Measurements from ENCODE around the gene ACO1. TPM values are rescaled to one million over a fixed set of nuclear protein-coding genes. Genes with fewer than 3 reads are reported as not detected.

Gene ACO1
- total RNA-seq, 1 donor from 2014 or later: 19.4 TPM

DNA sequence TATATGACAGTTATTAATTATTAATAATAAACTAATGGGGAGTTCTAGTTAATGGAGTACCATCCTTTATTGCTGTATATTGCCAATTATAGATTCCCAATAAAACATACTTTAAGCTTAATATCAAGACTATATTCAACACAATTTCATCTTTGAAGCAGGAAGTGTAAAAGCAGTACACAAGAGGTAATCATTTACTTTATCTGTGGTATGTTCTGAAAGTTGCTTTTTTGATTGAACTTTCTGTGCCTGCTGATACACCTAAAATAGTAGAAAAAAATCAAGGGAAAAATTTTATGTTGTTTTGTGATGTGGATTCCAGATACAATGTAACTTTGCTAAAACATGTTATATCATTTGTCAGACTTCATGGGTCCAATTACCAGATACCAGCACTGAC, 58.0 kb downstream of the ACO1 start:
- H3K36me3 Mint-ChIP-seq (ENCODE audit: low read depth, unreplicated experiment): peaks cover 39% of the 10 kb centered on the region
- no peaks in the 10 kb centered on the region for H3K27me3 Mint-ChIP-seq (ENCODE audit: low read depth, unreplicated experiment)
- Histone ChIP-seq H3K4me2 (ENCODE audit: low read length) (no peak overlapping the region), H3K27me3 (ENCODE audit: insufficient read depth, low read length) (no peaks in the 10 kb centered on the region), H3K79me2 (ENCODE audit: insufficient read depth, low read length) (no peaks in the 10 kb centered on the region), H3K36me3 (ENCODE audit: insufficient read depth, low read length) (peaks cover 21% of the 10 kb centered on the region), H2AFZ (ENCODE audit: low read depth, low read length) (no peak overlapping the region), H3K9ac (ENCODE audit: low read length) (no peak overlapping the region), H3K4me3 (ENCODE audit: insufficient read depth, low read depth, low read length) (no peak overlapping the region), H3K27ac (ENCODE audit: low read depth, low read length) (no peak overlapping the region), H3K9me3 (ENCODE audit: insufficient read depth, low read depth, low read length) (no peaks in the 10 kb centered on the region), H3K4me1 (ENCODE audit: insufficient read depth, low read length) (no peaks in the 10 kb centered on the region), H4K20me1 (ENCODE audit: insufficient read depth, low read length) (no peaks in the 10 kb centered on the region)
- no peak overlapping the region for H3K4me3 Mint-ChIP-seq (ENCODE audit: unreplicated experiment)
- peak overlapping the region; percentile 58 for H3K27ac Mint-ChIP-seq (ENCODE audit: unreplicated experiment)
- peaks cover 9% of the 10 kb centered on the region for H3K4me1 Mint-ChIP-seq (ENCODE audit: low read depth, unreplicated experiment)
- DNase-seq (ENCODE audit: low read depth): no peak
- no peaks in the 10 kb centered on the region for H3K9me3 Mint-ChIP-seq (ENCODE audit: unreplicated experiment)
- TF ChIP-seq, protein P1, sequence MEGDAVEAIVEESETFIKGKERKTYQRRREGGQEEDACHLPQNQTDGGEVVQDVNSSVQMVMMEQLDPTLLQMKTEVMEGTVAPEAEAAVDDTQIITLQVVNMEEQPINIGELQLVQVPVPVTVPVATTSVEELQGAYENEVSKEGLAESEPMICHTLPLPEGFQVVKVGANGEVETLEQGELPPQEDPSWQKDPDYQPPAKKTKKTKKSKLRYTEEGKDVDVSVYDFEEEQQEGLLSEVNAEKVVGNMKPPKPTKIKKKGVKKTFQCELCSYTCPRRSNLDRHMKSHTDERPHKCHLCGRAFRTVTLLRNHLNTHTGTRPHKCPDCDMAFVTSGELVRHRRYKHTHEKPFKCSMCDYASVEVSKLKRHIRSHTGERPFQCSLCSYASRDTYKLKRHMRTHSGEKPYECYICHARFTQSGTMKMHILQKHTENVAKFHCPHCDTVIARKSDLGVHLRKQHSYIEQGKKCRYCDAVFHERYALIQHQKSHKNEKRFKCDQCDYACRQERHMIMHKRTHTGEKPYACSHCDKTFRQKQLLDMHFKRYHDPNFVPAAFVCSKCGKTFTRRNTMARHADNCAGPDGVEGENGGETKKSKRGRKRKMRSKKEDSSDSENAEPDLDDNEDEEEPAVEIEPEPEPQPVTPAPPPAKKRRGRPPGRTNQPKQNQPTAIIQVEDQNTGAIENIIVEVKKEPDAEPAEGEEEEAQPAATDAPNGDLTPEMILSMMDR (IDR thresholded peaks at IDR 0.05; ENCODE audit: insufficient read depth, low read depth, low read length): no peak
- no peak for TF ChIP-seq EZH2 (IDR thresholded peaks at IDR 0.05; ENCODE audit: insufficient read depth, low read length)
- no peak for FAIRE-seq

DNA sequence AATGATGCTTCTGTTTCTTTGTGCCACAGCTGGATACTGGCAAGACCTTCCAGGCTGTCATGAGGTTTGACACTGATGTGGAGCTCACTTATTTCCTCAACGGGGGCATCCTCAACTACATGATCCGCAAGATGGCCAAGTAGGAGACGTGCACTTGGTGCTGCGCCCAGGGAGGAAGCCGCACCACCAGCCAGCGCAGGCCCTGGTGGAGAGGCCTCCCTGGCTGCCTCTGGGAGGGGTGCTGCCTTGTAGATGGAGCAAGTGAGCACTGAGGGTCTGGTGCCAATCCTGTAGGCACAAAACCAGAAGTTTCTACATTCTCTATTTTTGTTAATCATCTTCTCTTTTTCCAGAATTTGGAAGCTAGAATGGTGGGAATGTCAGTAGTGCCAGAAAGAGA, 65.5 kb downstream of the ACO1 start:
- H3K9me3 ChIP-seq (ENCODE audit: insufficient read depth, low read depth, low read length): no peaks in the 10 kb centered on the region

DNA sequence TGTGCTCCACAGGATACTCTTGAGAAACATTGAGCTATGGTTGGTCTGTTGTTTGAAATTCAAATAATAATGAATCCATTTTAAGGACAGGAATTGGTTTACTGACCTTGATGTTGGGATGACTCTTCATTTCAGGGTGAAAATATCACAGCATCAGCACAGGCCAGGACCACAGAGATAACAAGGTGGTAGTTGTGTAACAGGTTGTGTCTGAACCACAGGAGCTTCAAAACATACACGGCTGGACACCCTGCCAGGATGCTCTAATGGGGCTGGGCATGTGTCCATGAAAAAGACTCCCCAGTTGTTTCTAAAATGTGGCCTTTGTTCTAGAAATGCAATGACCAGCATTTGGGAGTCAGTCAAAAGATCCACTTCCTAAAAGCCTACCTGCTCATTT, 69.8 kb downstream of the ACO1 start:
- H3K36me3 ChIP-seq (ENCODE audit: insufficient read depth, low read length): peaks cover 46% of the 10 kb centered on the region
- no peaks in the 10 kb centered on the region for H3K9me3 ChIP-seq (ENCODE audit: insufficient read depth, low read depth, low read length)
- Mint-ChIP-seq H3K4me1 (ENCODE audit: low read depth, unreplicated experiment) (peaks cover 31% of the 10 kb centered on the region), H3K4me3 (ENCODE audit: unreplicated experiment) (no peak overlapping the region), H3K36me3 (ENCODE audit: low read depth, unreplicated experiment) (peaks cover 31% of the 10 kb centered on the region), H3K27ac (ENCODE audit: unreplicated experiment) (peak overlapping the region; percentile 87), H3K27me3 (ENCODE audit: low read depth, unreplicated experiment) (no peaks in the 10 kb centered on the region), H3K9me3 (ENCODE audit: unreplicated experiment) (no peaks in the 10 kb centered on the region)
- H3K9ac ChIP-seq (ENCODE audit: low read length): no peak overlapping the region
- TF ChIP-seq, protein P1 (IDR thresholded peaks at IDR 0.05; ENCODE audit: insufficient read depth, low read depth, low read length): no peak
- no peak for TF ChIP-seq EZH2 (IDR thresholded peaks at IDR 0.05; ENCODE audit: insufficient read depth, low read length)
- H3K79me2 ChIP-seq (ENCODE audit: insufficient read depth, low read length): no peaks in the 10 kb centered on the region
- no peak overlapping the region for H3K27ac ChIP-seq (ENCODE audit: low read depth, low read length)
- H2AFZ ChIP-seq (ENCODE audit: low read depth, low read length): no peak overlapping the region
- no peak for DNase-seq (ENCODE audit: low read depth)
- no peak overlapping the region for H3K4me2 ChIP-seq (ENCODE audit: low read length)
- no peaks in the 10 kb centered on the region for H3K27me3 ChIP-seq (ENCODE audit: insufficient read depth, low read length)
- H4K20me1 ChIP-seq (ENCODE audit: insufficient read depth, low read length): no peaks in the 10 kb centered on the region
- no peak overlapping the region for H3K4me3 ChIP-seq (ENCODE audit: insufficient read depth, low read depth, low read length)
- peaks cover 9% of the 10 kb centered on the region for H3K4me1 ChIP-seq (ENCODE audit: insufficient read depth, low read length)
- no peak for FAIRE-seq

More for the DNA sequence above, 65.5 kb downstream of the ACO1 start:
- H3K4me3 ChIP-seq (ENCODE audit: insufficient read depth, low read depth, low read length): no peak overlapping the region
- no peak overlapping the region for H3K9ac ChIP-seq (ENCODE audit: low read length)
- Mint-ChIP-seq H3K9me3 (ENCODE audit: unreplicated experiment) (no peaks in the 10 kb centered on the region), H3K36me3 (ENCODE audit: low read depth, unreplicated experiment) (peaks cover 47% of the 10 kb centered on the region), H3K27me3 (ENCODE audit: low read depth, unreplicated experiment) (no peaks in the 10 kb centered on the region), H3K4me1 (ENCODE audit: low read depth, unreplicated experiment) (peaks cover 19% of the 10 kb centered on the region), H3K27ac (ENCODE audit: unreplicated experiment) (no peak overlapping the region), H3K4me3 (ENCODE audit: unreplicated experiment) (no peak overlapping the region)
- no peak overlapping the region for H2AFZ ChIP-seq (ENCODE audit: low read depth, low read length)
- H3K4me1 ChIP-seq (ENCODE audit: insufficient read depth, low read length): no peaks in the 10 kb centered on the region
- no peak for DNase-seq (ENCODE audit: low read depth)
- no peak for FAIRE-seq
- H3K36me3 ChIP-seq (ENCODE audit: insufficient read depth, low read length): peaks cover 43% of the 10 kb centered on the region
- H3K27me3 ChIP-seq (ENCODE audit: insufficient read depth, low read length): no peaks in the 10 kb centered on the region
- H3K27ac ChIP-seq (ENCODE audit: low read depth, low read length): no peak overlapping the region
- TF ChIP-seq, protein P1 (IDR thresholded peaks at IDR 0.05; ENCODE audit: insufficient read depth, low read depth, low read length): no peak
- TF ChIP-seq EZH2 (IDR thresholded peaks at IDR 0.05; ENCODE audit: insufficient read depth, low read length): no peak
- no peak overlapping the region for H3K4me2 ChIP-seq (ENCODE audit: low read length)
- no peaks in the 10 kb centered on the region for H3K79me2 ChIP-seq (ENCODE audit: insufficient read depth, low read length)
- H4K20me1 ChIP-seq (ENCODE audit: insufficient read depth, low read length): no peaks in the 10 kb centered on the region

All from astrocyte (in vitro differentiated cells and primary cell).